Thoracic aorta endothelial cell (primary cell): ENCODE results near the gene RASGRF2. TPM values are rescaled to one million over a fixed set of nuclear protein-coding genes. Genes with fewer than 3 reads are reported as not detected.

ENCODE experiments used
- small RNA-seq: library from RNA; depleted of rRNA; stranded (forward); fragments of <200 nt; gene quantifications from one replicate; pipeline ENCODE3, GENCODE V24; 2012
- total RNA-seq: library from RNA; depleted of rRNA; stranded (reverse); fragments of >200 nt; gene quantifications from 2 replicates; pipeline ENCODE4 v1.2.3, GENCODE V29; 2012

The RASGRF2 gene, protein sequence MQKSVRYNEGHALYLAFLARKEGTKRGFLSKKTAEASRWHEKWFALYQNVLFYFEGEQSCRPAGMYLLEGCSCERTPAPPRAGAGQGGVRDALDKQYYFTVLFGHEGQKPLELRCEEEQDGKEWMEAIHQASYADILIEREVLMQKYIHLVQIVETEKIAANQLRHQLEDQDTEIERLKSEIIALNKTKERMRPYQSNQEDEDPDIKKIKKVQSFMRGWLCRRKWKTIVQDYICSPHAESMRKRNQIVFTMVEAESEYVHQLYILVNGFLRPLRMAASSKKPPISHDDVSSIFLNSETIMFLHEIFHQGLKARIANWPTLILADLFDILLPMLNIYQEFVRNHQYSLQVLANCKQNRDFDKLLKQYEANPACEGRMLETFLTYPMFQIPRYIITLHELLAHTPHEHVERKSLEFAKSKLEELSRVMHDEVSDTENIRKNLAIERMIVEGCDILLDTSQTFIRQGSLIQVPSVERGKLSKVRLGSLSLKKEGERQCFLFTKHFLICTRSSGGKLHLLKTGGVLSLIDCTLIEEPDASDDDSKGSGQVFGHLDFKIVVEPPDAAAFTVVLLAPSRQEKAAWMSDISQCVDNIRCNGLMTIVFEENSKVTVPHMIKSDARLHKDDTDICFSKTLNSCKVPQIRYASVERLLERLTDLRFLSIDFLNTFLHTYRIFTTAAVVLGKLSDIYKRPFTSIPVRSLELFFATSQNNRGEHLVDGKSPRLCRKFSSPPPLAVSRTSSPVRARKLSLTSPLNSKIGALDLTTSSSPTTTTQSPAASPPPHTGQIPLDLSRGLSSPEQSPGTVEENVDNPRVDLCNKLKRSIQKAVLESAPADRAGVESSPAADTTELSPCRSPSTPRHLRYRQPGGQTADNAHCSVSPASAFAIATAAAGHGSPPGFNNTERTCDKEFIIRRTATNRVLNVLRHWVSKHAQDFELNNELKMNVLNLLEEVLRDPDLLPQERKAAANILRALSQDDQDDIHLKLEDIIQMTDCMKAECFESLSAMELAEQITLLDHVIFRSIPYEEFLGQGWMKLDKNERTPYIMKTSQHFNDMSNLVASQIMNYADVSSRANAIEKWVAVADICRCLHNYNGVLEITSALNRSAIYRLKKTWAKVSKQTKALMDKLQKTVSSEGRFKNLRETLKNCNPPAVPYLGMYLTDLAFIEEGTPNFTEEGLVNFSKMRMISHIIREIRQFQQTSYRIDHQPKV (N-terminal part only)
- total RNA-seq: 14.4 and 28.9 TPM in 2 replicates

DNA sequence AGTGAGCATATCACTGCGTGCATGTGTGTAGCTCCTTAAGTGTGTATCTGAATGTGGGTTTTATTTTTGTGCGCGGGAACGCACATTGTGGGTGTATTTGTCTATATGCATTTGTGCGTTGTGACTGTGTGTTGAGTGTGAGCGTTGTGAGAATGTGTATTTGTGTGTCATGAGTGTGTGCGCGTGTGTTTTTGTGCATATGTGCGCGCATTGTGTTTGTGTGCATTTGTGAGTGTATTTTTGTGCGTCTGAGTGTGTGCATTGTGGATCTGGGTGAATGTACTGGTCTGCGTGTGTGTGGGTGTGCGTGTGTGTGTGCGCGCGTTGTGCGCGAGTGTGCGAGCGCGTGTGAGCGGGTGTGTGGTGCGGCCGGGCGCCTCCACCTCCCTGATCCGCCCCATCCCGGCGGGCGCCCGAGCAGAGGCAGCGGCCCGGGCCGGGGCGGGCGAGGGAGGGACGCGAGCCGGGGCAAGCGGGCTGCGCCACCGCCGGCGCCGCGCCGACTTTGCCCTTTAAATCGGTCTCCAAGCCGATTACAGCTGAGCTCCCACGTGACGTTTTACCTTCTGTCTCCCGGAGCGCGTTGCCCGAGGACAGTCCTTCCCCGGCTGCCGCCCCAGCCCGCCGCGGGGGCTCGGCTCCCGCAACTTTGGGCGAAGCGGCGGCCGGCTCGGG, at the start of gene RASGRF2:
Gene RASGRF2, plus strand, starts transcription at position 596 of the 675 bp plus-strand sequence. CDS start 376 bp downstream, outside the sequence.

DNA sequence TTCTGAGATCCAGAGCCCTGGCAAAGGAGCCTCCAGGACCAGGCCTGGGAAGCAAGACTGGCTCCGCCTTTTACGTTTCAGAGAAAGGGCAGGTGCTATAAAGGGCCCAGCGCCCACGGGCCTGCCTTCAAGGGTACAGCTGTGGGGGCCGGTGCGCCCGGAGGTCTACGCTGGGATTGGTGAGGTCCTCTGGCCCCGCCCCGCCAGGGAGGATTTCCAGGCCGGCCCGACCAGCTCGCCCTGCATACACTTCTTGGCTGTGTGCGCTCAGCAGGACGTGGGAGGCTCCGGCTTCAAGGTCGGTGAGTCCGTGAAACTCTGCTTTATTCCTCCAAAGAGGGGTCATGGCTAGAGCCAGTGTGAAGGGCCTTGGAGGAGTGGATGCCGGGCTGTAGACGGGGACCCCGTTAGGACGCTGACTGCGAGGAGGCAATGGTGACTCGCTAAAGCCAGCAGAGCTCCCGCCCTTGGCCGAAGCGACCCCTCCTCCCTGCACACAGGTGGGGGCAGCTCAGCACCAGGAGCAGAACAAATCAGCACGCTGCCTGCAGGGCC, 273.0 kb downstream of the RASGRF2 start, which contains the start of gene CKMT2:
Gene CKMT2, plus strand, starts transcription at position 243 of the 555 bp plus-strand sequence. CDS start 17,811 bp downstream, outside the sequence.

Small RNAs within 50 kb of the gene (small RNA-seq; reads per million reads assigned to genes)
- not detected for gene AC026436.1
